Occipital lobe (tissue), 2 donors: Measurements from ENCODE around the gene L3HYPDH. TPM values are rescaled to one million over a fixed set of nuclear protein-coding genes. Genes with fewer than 3 reads are reported as not detected.

Experiments used
- DNase-seq: peaks from one replicate; lab custom pipeline; 2025; lab: John Stamatoyannopoulos, UW
- total RNA-seq: library from RNA; depleted of rRNA; stranded (reverse); fragments of >200 nt; gene quantifications from one replicate; pipeline ENCODE4 v1.2.3, GENCODE V29; 2014

L3HYPDH gene
- total RNA-seq, 1 donor from 2014 or later: 30.1 TPM

DNA sequence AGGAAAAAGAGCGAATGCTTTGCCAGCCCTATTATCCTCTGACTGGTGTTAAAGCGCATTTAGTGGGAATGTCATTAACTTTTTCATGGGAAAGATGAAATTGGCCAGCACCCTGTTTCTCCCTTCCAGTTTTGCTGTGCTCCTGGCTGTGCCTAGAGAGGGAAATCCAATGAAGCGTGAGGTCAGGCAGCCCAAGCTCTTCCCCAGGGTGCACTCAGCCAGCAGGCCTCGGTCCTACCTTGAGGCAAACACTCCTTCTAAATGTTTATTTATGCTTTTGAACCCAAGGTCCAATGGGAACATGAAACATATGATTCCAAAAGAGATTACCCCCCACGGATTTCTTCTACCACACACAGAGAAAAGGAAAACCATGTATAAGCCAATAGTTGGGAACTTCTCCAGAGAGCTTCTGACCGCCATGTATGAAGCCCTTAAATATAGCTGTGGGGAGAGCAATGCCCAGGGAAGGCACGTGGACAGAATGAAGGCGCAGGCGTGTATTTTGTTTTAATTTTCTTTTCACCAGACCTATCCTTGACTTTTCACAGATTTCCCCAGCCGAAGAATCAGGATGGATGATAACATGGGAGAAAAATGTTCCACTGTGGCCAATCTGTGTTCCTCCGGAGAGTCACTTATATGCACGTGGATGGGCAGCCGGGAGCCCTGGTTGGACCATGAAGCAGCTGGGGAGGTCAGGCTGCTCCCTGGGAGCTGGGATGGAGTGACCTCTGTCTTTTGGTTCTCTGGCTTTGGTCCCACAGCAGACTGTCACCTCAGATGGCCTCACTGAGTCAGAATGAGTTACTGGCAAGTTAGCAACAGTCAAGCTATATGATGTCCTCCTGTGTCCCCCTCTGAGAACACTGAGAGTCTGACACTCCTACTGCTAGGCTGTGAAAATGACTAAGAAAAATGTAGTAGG lies 56.3 kb downstream of the L3HYPDH start:
- no peak for DNase-seq

DNA sequence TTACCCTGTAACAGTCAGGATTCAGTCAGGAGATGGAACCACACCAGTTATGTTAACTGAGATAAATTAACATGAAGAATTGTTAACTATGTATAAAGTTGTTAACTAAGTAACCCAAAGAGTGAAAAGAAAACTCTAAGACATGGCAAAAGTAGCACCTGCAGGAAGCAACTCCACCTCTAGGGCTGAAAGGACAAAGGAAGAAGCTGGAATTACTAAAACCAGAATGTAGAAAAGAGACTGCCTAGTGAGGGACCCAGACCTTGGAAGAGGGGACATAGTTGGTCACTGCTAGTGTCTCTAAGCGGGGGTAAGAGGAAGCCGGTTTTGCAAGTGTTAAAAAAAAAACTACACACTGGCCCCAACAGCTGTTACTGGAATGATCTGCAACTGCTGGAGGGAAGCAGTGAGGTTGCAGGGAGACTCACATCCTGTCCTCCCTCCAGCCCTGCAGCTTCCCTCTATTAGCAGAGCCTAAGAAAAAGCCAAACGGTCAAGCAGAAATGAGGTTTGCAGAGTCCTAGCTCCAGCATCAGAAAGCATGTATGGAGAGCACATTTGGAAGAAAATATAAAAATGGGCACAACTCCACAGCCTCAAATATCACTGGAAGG lies 58.8 kb downstream of the L3HYPDH start:
- no peak for DNase-seq

DNA sequence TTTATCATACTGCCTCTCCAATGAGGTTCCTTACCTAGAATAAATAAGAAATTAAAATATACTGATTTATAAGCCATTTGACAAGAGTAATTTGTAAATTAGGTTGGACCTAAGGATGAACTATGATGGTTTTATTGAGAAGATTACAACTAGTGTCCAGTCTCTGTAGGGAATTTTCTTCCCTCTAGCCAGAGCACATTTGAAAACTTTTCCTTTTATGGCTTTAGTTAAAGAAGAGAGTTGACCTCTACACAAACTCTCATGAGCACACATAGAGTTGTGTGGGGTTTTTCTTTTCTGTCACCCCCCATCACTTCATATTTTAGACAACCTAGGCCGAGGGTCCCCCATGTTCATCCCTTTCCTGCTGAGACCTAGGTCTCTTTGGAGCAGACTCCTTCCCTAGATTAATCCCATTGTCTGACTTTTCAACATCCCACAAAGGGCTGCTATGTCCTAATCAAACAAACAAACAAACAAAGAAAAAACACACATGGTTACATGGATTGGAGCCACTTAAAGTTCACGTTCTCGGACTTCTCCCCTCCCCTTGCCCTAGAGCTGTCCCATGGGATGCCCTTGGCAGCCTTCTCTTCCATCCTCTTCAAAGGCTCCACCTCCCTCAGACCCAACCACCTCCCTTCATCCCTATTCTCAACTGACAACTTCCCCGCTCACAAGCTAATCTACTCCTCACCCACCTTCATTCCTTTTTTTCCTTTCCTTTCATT lies 59.7 kb downstream of the L3HYPDH start:
- no peak for DNase-seq

Other genes starting within 250 kb of the L3HYPDH start
- gene GPR135, start 19.0 kb downstream of the L3HYPDH start, total RNA-seq: 5.9 TPM
- 73.3 TPM for gene JKAMP, start 109 bp upstream of the L3HYPDH start, total RNA-seq
- gene CCDC175, start 92.4 kb upstream of the L3HYPDH start, total RNA-seq: 3.3 TPM